CD4-positive, alpha-beta T cell (primary cell): ENCODE results near the gene GRIK5. TPM values are rescaled to one million over a fixed set of nuclear protein-coding genes. Genes with fewer than 3 reads are reported as not detected.

Source experiments
- ATAC-seq: fragments of 200-7000 bp; cut with Tn5 transposase; one replicate; pipeline ENCODE4 v1.10.0; 2022; ENCODE audit warnings: mild to moderate bottlenecking; ENCODE audit not compliant: poor library complexity
- CTCF ChIA-PET: fragments of 350-600 bp; sonication (Branson Sonifier 250); formaldehyde crosslinking; loops from one replicate; lab custom pipeline; 2021; ENCODE audit warnings: antibody characterized with exemption, inconsistent platforms; lab: Charles Lee
- POLR2A ChIA-PET: fragments of 350-600 bp; sonication (Branson Sonifier 250); formaldehyde crosslinking; loops from one replicate; lab custom pipeline; 2021; ENCODE audit warnings: antibody characterized with exemption, inconsistent platforms; lab: Charles Lee
- DNase-seq, 14 experiments: peaks; one replicate each; pipeline ENCODE4 v3.0.0-alpha.2; 2013 to 2020; ENCODE audit warnings: mixed read lengths in 2 of 14
- H3K27ac ChIP-seq, 2 donors: one replicate each; pipeline versions ENCODE4 v1.5.1 to v1.7.0; 2013; ENCODE audit warnings: low read length in 2 of 2, low read depth in 1 of 2, mild to moderate bottlenecking in 1 of 2
- H3K27me3 ChIP-seq, 2 experiments: 1 replicate in 1 of 2; 2 replicates in 1 of 2; pipeline versions ENCODE4 v1.6.1 to v1.7.0; 2013; ENCODE audit warnings: low read length in 2 of 2, control low read depth in 1 of 2, mild to moderate bottlenecking in 1 of 2, moderate library complexity in 1 of 2; ENCODE audit not compliant: insufficient read depth in 2 of 2, control insufficient read depth in 1 of 2
- H3K36me3 ChIP-seq: one replicate; pipeline ENCODE4 v1.6.1; 2013; ENCODE audit warnings: low read length, control low read depth; ENCODE audit not compliant: insufficient read depth
- H3K4me1 ChIP-seq: one replicate; pipeline ENCODE4 v1.6.1; 2013; ENCODE audit warnings: low read length, control low read depth; ENCODE audit not compliant: insufficient read depth
- H3K4me3 ChIP-seq: one replicate; pipeline ENCODE4 v1.5.1; 2013; ENCODE audit warnings: mild to moderate bottlenecking, low read length, moderate library complexity
- H3K9me3 ChIP-seq, 2 experiments: 1 replicate in 1 of 2; 2 replicates in 1 of 2; pipeline versions ENCODE4 v1.6.1 to v1.7.0; 2013; ENCODE audit warnings: low read length in 2 of 2, mild to moderate bottlenecking in 2 of 2, control low read depth in 1 of 2, moderate library complexity in 1 of 2; ENCODE audit not compliant: control insufficient read depth in 1 of 2, insufficient read depth in 1 of 2
- H3K27ac Mint-ChIP-seq: one replicate; pipeline ENCODE4 v1.8.0; 2020; ENCODE audit warnings: mixed read lengths
- H3K27me3 Mint-ChIP-seq: one replicate; pipeline ENCODE4 v1.8.0; 2021; ENCODE audit warnings: mixed read lengths
- H3K36me3 Mint-ChIP-seq: one replicate; pipeline ENCODE4 v1.8.0; 2021; ENCODE audit warnings: low read depth, mixed read lengths
- H3K4me1 Mint-ChIP-seq: one replicate; pipeline ENCODE4 v1.8.0; 2021; ENCODE audit warnings: low read depth, mixed read lengths
- H3K4me3 Mint-ChIP-seq: one replicate; pipeline ENCODE4 v1.8.0; 2020; ENCODE audit warnings: mild to moderate bottlenecking, mixed read lengths
- H3K9me3 Mint-ChIP-seq: one replicate; pipeline ENCODE4 v1.8.0; 2020; ENCODE audit warnings: mixed read lengths
- intact Hi-C, 2 experiments: fragments of 100-400 bp; cut with DNase I in 1 of 2; cut with micrococcal nuclease in 1 of 2; formaldehyde crosslinking; loops; one replicate each; pipeline versions ENCODE4 v1.15.1 to v1.9.0; 2023 to 2025; cut with DNase I, micrococcal nuclease
- total RNA-seq, 174 experiments: library from RNA in 2 of 174; stranded (reverse) in 2 of 174; gene quantifications; one replicate each; pipeline ENCODE4 v1.2.3 and lab custom pipeline; 2021 to 2026
- TF ChIP-seq, protein P1 (sequence below): fragments of 200-600 bp; IDR thresholded peaks from one replicate; pipeline ENCODE4 v1.8.0; 2022; ENCODE audit warnings: antibody characterized with exemption, mild to moderate bottlenecking

Gene GRIK5
- total RNA-seq, 2 experiments from 2014 or later = 0.66 to 0.75 TPM

- ATAC-seq = no peak
- intact Hi-C loops = loop anchor here (1.0 to 2.0 kb wide), 2 partner anchors 97 to 99 kb away; partner anchors contain the start of gene RPS19 (in 1 of the 2)
- no peaks in the 10 kb centered on the region for H3K9me3 Mint-ChIP-seq
These were observed 112.1 kb downstream of the GRIK5 start for GRCh38 chr19:41957838-41958366.

GRCh38 chr19:41957161-41957837 is 112.7 kb downstream of the GRIK5 start:
- Mint-ChIP-seq H3K4me3 (peak overlapping the region; percentile 90), H3K4me1 (peaks cover 23% of the 10 kb centered on the region), H3K36me3 (peaks cover 13% of the 10 kb centered on the region), H3K27me3 (no peaks in the 10 kb centered on the region), H3K27ac (peak overlapping the region; percentile 78), H3K9me3 (no peaks in the 10 kb centered on the region)
- H3K4me1 ChIP-seq = peaks cover 24% of the 10 kb centered on the region
- no peak overlapping the region for H3K4me3 ChIP-seq
- H3K27me3 ChIP-seq = no peaks in the 10 kb centered on the region
- TF ChIP-seq, protein P1, sequence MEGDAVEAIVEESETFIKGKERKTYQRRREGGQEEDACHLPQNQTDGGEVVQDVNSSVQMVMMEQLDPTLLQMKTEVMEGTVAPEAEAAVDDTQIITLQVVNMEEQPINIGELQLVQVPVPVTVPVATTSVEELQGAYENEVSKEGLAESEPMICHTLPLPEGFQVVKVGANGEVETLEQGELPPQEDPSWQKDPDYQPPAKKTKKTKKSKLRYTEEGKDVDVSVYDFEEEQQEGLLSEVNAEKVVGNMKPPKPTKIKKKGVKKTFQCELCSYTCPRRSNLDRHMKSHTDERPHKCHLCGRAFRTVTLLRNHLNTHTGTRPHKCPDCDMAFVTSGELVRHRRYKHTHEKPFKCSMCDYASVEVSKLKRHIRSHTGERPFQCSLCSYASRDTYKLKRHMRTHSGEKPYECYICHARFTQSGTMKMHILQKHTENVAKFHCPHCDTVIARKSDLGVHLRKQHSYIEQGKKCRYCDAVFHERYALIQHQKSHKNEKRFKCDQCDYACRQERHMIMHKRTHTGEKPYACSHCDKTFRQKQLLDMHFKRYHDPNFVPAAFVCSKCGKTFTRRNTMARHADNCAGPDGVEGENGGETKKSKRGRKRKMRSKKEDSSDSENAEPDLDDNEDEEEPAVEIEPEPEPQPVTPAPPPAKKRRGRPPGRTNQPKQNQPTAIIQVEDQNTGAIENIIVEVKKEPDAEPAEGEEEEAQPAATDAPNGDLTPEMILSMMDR = no peak
- POLR2A ChIA-PET = interaction anchor here (0.5 to 4.0 kb wide), 5 partner anchors 12 to 101 kb away, joined by 3 to 22 read pairs (median 14); partner anchors contain the start of gene RPS19
- no peaks in the 10 kb centered on the region for H3K9me3 ChIP-seq
- CTCF ChIA-PET = interaction anchor here (1.5 to 5.0 kb wide), 7 partner anchors 12 to 163 kb away, joined by 3 to 30 read pairs (median 7); partner anchors contain the start of gene RPS19
- no peak for DNase-seq
- no peak for ATAC-seq
- peak overlapping the region in 1 of 2 donors; percentile 81 for H3K27ac ChIP-seq
- intact Hi-C loops = no loop called here
- H3K36me3 ChIP-seq = peaks cover 11% of the 10 kb centered on the region

More at GRCh38 chr19:41957838-41958366, 112.1 kb downstream of the GRIK5 start:
- Histone ChIP-seq H3K27ac (peak overlapping the region in 1 of 2 donors; percentile 81), H3K36me3 (peaks cover 11% of the 10 kb centered on the region), H3K9me3 (no peaks in the 10 kb centered on the region), H3K4me3 (peak overlapping the region; percentile 93), H3K4me1 (peaks cover 24% of the 10 kb centered on the region), H3K27me3 (no peaks in the 10 kb centered on the region)
- peaks cover 23% of the 10 kb centered on the region for H3K4me1 Mint-ChIP-seq
- H3K27ac Mint-ChIP-seq = peak overlapping the region; percentile 78
- H3K4me3 Mint-ChIP-seq = peak overlapping the region; percentile 90
- H3K27me3 Mint-ChIP-seq = no peaks in the 10 kb centered on the region
- H3K36me3 Mint-ChIP-seq = peaks cover 13% of the 10 kb centered on the region
- ChIA-PET POLR2A (interaction anchor here (0.5 to 4.0 kb wide), 9 partner anchors 12 to 101 kb away, joined by 3 to 22 read pairs (median 11); partner anchors contain the start of gene RPS19), CTCF (interaction anchor here (0.9 to 5.0 kb wide), 8 partner anchors 12 to 164 kb away, joined by 3 to 30 read pairs (median 6); partner anchors contain the start of gene RPS19)
- DNase-seq = peak in 6 of 14 experiments; percentile 26 to 78 (median 46)
- TF ChIP-seq, protein P1 = peak; percentile 33

DNA sequence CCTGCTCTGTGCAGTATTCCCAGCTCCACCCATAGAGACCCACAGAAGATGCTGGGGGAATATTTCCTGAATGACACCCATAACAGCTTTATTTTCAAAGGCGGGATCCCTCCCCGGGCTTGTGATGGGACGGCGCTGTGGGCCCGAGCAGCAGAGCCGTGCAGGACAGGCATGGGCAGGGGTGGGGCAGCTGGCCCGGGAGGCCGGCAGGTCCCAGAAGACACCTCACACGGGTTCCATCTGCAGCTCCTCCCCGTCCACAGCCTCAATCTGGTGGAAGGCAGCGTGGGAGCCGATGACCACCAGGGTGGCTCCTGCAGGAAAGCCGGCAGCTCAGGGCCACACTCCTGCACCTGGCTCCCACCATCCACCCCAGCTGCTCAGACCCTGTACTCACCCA is 113.4 kb downstream of the GRIK5 start:
- no peak overlapping the region for H3K27ac Mint-ChIP-seq
- H3K9me3 Mint-ChIP-seq = no peaks in the 10 kb centered on the region
- ChIA-PET CTCF (interaction anchor here (0.7 to 1.9 kb wide), 3 partner anchors 69 to 162 kb away, joined by 3 to 7 read pairs (median 5); no protein-coding TSS in a partner anchor), POLR2A (interaction anchor here (1.9 to 4.0 kb wide), 3 partner anchors 11 to 97 kb away, joined by 14 to 22 read pairs (median 19); partner anchors contain the start of gene RPS19)
- no peak overlapping the region for H3K27ac ChIP-seq
- peaks cover 13% of the 10 kb centered on the region for H3K36me3 Mint-ChIP-seq
- no peaks in the 10 kb centered on the region for H3K9me3 ChIP-seq
- H3K27me3 ChIP-seq = no peaks in the 10 kb centered on the region
- intact Hi-C loops = no loop called here
- peaks cover 26% of the 10 kb centered on the region for H3K4me1 Mint-ChIP-seq
- no peaks in the 10 kb centered on the region for H3K27me3 Mint-ChIP-seq
- TF ChIP-seq, protein P1 = no peak
- H3K36me3 ChIP-seq = peaks cover 11% of the 10 kb centered on the region
- H3K4me3 Mint-ChIP-seq = peak overlapping the region; percentile 27
- ATAC-seq = no peak
- peaks cover 26% of the 10 kb centered on the region for H3K4me1 ChIP-seq
- DNase-seq = no peak
- no peak overlapping the region for H3K4me3 ChIP-seq
